SIG-M5 (cell line): Measurements from ENCODE around the gene PSEN1.

Experiments
- DNase-seq: peaks from one replicate; lab custom pipeline; 2025; lab: John Stamatoyannopoulos, UW

Gene PSEN1

GRCh38 chr14:73136387-73137225, at the start of gene PSEN1:
TSS of gene PSEN1 (plus strand) at chr14:73136507. CDS start at chr14:73148020, 11,513 bp downstream.
- DNase-seq: peak; percentile 61

- DNase-seq: no peak
Observed at GRCh38 chr14:73091044-73091443, 45.3 kb upstream of the PSEN1 start.

DNA sequence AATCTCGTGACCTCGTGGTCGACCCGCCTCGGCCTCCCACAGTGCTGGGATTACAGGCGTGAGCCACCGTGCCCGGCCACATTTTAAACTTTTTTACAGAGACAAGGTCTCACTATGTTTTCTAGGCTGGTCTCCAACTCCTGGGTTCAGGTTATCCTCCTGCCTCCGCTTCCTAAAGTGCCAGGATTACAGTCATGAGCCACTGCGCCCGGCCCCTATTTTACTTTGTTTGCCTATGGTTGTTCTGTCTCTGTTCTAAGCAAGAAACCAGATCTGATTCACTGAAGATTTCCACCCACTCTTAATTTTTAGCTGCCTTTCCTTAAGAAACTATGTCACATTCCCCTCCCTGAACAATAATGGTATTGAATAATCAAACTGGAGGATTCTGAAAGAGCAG, 38.9 kb upstream of the PSEN1 start:
- DNase-seq: no peak

DNA sequence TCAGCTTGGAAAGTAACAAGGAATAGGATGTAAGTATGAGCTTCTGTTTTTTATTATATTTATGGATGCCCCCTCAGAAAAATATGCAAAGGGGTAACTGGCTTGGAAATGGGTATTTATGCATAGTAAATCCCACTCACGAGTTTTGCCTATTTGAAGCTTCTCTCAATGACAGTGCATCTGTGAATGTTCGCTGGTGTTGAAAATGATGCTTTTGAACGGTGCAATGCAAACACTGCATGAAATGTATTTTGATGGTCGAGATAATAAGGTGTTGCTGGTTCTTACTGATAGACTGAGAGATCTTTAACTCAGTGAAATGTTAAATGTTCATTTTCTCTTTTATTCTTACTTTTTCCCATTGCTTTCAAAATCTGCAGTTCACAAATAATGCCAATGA, 36.0 kb upstream of the PSEN1 start:
- no peak for DNase-seq

GRCh38 chr14:73102806-73103497, 33.4 kb upstream of the PSEN1 start:
- no peak for DNase-seq

DNA sequence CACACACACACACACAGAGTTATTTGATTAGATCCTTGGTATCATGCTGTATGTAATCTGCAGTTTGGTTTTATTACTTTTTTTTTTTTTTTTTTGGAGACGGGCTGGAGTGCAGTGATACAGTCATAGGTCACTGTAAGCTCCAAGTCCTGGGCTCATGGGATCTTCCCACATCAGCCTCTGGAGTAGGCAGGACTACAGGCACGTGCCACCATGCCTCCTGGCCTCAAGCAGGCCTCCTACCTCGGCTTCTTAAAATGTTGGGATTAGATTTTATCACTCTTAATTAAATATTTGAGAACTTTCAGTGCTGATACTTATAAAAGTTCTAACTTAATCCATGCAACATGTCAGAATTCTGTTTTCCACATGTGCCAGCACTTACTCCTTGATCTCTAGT, 31.3 kb upstream of the PSEN1 start:
- no peak for DNase-seq

- no peak for DNase-seq
Observed at GRCh38 chr14:73105727-73106126, 30.6 kb upstream of the PSEN1 start.

DNA sequence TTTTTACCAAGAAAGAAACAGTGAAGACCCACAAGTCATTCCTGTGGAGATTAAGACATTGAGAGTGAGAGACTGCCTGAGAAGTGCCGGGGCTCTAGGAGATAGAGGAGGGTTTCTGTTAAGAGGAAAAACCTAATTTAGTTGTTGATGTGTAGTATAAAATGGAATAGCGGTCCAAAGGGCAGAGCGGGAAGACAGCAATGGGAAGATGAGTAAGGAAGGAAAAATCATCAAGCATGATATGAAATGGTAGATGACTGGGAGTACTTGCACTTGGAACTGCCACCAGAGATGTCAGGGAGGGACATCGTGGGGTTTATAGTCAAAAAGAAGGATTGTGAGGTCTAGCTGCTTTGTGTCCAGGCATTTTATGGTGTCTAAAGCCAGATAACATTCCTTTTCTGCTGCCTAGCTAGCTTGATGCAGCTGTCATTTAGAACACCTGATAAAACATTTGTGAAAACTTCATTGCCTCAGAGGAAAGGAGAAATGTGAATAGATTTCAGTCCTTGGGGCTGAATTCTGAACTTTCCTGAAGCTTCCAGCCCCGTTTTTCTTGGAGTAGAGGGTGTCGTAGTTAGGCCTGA, 20.1 kb upstream of the PSEN1 start:
- DNase-seq: no peak

GRCh38 chr14:73124180-73124894, 12.0 kb upstream of the PSEN1 start:
- DNase-seq: no peak

GRCh38 chr14:73125169-73125588, 11.1 kb upstream of the PSEN1 start:
- no peak for DNase-seq

GRCh38 chr14:73125746-73126145, 10.6 kb upstream of the PSEN1 start:
- DNase-seq: no peak

GRCh38 chr14:73133795-73134194, 2.5 kb upstream of the PSEN1 start:
- DNase-seq: no peak

DNA sequence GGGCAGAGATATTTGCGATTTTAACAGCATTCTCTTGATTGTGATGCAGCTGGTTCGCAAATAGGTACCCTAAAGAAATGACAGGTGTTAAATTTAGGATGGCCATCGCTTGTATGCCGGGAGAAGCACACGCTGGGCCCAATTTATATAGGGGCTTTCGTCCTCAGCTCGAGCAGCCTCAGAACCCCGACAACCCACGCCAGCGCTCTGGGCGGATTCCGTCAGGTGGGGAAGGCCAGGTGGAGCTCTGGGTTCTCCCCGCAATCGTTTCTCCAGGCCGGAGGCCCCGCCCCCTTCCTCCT, 271 bp upstream of the PSEN1 start:
- no peak for DNase-seq

GRCh38 chr14:73140811-73141323, 4.6 kb downstream of the PSEN1 start:
- DNase-seq: no peak

DNA sequence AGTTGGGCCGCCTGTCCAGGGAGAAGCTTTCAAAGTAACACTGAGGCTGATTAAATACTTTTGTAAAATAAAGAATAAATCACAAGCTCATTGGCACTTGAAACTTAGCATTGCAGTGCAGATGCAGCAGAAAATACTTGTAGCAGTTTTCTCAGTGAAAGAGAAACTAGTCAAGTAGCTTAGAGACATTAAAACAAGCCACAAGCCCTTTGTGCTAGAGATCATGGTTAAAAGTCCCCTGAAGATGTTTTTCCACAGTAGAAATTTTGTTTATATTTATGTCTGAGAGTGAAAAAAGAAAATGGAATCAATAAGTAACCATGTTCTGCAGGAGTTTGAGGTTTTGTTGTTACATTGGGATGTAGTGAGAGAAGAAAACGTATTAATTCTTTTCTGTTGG, 5.9 kb downstream of the PSEN1 start:
- no peak for DNase-seq

DNA sequence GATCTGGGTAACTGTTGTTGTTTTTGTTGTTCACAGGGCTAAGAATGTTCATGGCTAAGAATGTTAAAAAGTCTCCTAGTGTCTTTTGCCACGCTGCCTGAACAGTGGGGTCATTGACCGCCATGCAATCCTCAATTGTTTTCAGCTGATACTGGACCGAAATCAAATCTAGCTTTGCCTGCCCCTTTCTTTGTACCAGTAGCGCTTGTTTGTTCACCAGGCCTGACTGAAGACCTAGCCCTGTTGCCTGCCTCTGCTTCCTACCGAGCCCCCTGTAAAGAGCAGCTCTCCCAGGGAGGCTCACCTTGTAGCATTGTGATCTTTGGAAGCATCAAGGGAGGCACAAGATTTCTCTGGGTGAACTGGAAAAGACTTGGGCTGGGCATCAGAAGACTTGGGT, 6.7 kb downstream of the PSEN1 start:
- no peak for DNase-seq

DNA sequence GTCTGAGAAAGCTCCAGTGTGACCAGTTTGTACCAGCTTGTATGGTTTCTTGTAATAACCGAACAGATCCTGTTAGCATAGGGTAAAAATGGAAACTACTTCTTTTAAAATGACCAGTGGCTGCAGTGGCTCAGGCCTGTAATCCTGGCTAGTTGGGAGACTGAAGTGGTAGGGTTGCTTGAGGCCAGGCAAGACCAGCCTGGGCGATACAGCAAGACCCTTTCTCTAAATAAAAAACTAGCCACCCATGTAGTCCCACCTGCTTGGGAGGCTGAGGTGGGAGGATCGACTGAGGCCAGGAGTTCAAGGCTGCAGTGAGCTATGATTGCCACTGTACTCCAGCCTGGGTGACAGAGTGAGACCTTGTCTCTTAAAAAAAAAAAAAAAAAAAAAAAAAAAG, 7.3 kb downstream of the PSEN1 start:
- DNase-seq: no peak

DNA sequence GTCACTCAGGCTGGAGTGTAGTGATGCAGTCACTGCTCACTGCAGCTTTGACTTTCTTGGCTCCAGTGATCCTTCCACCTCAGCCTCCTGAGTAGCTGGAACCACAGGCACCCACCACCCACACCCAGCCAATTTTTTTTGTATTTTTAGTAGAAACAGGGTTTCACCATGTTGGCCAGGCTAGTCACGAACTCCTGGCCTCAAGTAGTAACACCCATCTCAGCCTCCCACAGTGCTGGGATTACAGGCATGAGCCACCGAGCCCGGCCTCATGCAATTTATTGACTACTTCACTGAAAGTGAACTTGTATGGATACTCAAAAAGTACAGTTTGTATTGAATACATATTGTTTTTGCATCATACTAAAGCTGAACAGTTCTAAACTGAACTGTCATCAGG, 9.1 kb downstream of the PSEN1 start:
- no peak for DNase-seq

DNA sequence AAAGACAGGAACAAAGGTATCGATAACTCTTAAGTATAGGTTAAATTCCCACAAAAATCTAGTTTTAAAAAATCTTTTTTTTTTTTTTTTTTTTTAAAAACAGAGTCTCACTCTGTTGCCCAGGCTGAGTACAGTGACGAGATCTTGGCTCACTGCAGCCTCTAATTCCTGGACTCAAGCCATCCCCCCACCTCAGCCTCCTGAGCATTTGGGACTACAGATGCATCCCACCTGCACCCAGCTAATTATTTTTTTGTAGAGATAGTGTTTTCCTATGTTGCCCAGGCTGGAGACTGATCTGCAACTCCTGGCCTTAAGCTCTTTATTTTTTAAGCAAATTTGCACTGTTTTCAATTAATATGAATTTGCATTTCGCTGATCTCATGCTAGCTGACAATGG, 9.8 kb downstream of the PSEN1 start:
- DNase-seq: no peak

DNA sequence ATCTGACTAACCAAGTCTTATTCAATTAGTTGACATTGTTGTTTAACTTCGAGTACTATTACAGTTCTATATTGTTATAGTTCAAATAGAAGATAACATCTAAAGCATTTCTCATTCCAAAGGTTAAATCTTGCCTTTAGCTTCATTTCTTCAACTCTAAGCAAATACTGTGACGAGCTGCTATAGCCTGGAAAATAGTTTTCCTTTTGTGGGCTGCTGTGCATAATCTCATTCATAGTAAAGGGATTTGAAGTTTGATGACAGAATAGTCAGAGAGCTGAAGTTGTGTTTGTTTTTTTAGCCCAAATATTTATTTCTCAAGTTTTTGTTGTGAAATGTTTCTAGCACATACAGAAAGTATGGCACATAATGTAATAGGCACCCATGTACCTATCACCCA, 13.4 kb downstream of the PSEN1 start:
- no peak for DNase-seq

- no peak for DNase-seq
Observed at GRCh38 chr14:73153272-73153671, 17.0 kb downstream of the PSEN1 start.

- DNase-seq: no peak
Observed at GRCh38 chr14:73162251-73162650, 25.9 kb downstream of the PSEN1 start.

- no peak for DNase-seq
Observed at GRCh38 chr14:73166399-73166798, 30.1 kb downstream of the PSEN1 start.
